ENCODE results near the gene COL3A1.

DNA sequence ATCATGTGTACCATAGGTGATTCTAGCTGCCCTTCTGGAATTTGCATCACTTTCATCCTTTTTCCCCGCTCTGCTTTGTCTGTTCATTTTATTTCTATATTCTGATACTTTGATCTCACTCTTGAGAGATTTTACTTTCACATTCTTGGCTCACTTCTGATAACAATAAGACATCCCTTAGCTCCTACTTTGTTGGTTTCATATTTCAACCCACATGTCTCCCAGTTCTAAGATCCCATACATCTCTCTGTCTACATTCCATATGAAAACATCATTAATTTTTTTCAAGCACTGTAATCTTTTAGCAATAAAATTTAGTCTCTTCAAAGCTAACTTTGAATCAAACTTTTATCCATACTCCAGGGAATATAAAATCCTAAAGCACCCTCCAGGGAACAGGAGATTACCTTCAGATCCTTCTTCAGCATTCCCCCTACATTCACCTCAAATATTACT is 75.6 kb downstream of the COL3A1 start:
- TF ChIP-seq, protein P1, sequence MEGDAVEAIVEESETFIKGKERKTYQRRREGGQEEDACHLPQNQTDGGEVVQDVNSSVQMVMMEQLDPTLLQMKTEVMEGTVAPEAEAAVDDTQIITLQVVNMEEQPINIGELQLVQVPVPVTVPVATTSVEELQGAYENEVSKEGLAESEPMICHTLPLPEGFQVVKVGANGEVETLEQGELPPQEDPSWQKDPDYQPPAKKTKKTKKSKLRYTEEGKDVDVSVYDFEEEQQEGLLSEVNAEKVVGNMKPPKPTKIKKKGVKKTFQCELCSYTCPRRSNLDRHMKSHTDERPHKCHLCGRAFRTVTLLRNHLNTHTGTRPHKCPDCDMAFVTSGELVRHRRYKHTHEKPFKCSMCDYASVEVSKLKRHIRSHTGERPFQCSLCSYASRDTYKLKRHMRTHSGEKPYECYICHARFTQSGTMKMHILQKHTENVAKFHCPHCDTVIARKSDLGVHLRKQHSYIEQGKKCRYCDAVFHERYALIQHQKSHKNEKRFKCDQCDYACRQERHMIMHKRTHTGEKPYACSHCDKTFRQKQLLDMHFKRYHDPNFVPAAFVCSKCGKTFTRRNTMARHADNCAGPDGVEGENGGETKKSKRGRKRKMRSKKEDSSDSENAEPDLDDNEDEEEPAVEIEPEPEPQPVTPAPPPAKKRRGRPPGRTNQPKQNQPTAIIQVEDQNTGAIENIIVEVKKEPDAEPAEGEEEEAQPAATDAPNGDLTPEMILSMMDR (IDR thresholded peaks at IDR 0.05): no peak
- no peak for TF ChIP-seq POLR2AphosphoS5 (IDR thresholded peaks at IDR 0.05; ENCODE audit: insufficient read depth in 1 of 2, low read depth in 1 of 2)
- TF ChIP-seq POLR2A (IDR thresholded peaks at IDR 0.05): no peak

Data from vagina (tissue), 2 donors.